SK-N-SH (cell line): ENCODE data around the gene DAPP1. TPM values are rescaled to one million over a fixed set of nuclear protein-coding genes. Genes with fewer than 3 reads are reported as not detected.

Source experiments
- CTCF ChIA-PET: fragments of 300-600, 350-600 bp; formaldehyde crosslinking; extraction: SDS; loops from one replicate; lab custom pipeline; 2021; lab: Yijun Ruan, JAX
- POLR2A ChIA-PET: fragments of 350-600 bp; sonication (Branson Sonifier 250); formaldehyde crosslinking; extraction: SDS; loops from one replicate; lab custom pipeline; 2020; ENCODE audit warnings: antibody characterized with exemption, inconsistent platforms; lab: Yijun Ruan, JAX
- DNase-seq: peaks from one replicate; pipeline ENCODE4 v3.0.0; 2012
- H2AFZ ChIP-seq: fragments of 200-600 bp; sonication (generic); 2 replicates; pipeline ENCODE4 v1.8.1; 2016; ENCODE audit warnings: antibody characterized with exemption, mild to moderate bottlenecking, low read depth
- H3F3A ChIP-seq: fragments of 200-600 bp; sonication (generic); replicated peaks from 2 replicates; pipeline ENCODE3; 2016; ENCODE audit warnings: antibody characterized with exemption, mild to moderate bottlenecking; ENCODE audit not compliant: insufficient read depth
- H3K27ac ChIP-seq, 2 experiments: fragments of 200-500 bp in 1 of 2; fragments of 200-600 bp in 1 of 2; sonication (Bioruptor generic) in 1 of 2; sonication (generic), shearing (Covaris generic) in 1 of 2; 2 replicates each; pipeline versions ENCODE4 v1.5.1 to v1.6.1; 2014 to 2016; ENCODE audit warnings: low read depth in 2 of 2, inconsistent platforms in 1 of 2, low read length in 1 of 2, mild to moderate bottlenecking in 1 of 2, mixed read lengths in 1 of 2
- H3K27me3 ChIP-seq: fragments of 200-600 bp; sonication (generic), shearing (Covaris generic); 2 replicates; pipeline ENCODE4 v1.6.1; 2016; ENCODE audit warnings: mixed run types; ENCODE audit not compliant: insufficient read depth
- H3K36me3 ChIP-seq, 2 experiments: fragments of 200-500 bp in 1 of 2; fragments of 200-600 bp in 1 of 2; sonication (Bioruptor generic) in 1 of 2; sonication (generic) in 1 of 2; replicated peaks in 1 of 2; 2 replicates each; pipeline versions ENCODE3 to v1.5.1; 2014 to 2016; ENCODE audit warnings: low read length in 1 of 2, mild to moderate bottlenecking in 1 of 2; ENCODE audit not compliant: insufficient read depth in 2 of 2, control insufficient read depth in 1 of 2
- H3K4me1 ChIP-seq, 2 experiments: fragments of 200-500 bp in 1 of 2; fragments of 200-600 bp in 1 of 2; sonication (Bioruptor generic) in 1 of 2; sonication (generic), shearing (Covaris generic) in 1 of 2; 2 replicates each; pipeline versions ENCODE4 v1.5.1 to v1.6.1; 2014 to 2016; ENCODE audit warnings: low read depth in 1 of 2, low read length in 1 of 2, mixed run types in 1 of 2; ENCODE audit not compliant: insufficient read depth in 2 of 2, control insufficient read depth in 1 of 2
- H3K4me2 ChIP-seq: fragments of 200-600 bp; sonication (generic), shearing (Covaris generic); 2 replicates; pipeline ENCODE4 v1.6.1; 2017; ENCODE audit warnings: mixed run types
- H3K4me3 ChIP-seq, 2 experiments: fragments of 200-500 bp in 1 of 2; fragments of 200-600 bp in 1 of 2; sonication (Bioruptor generic) in 1 of 2; sonication (generic), shearing (Covaris generic) in 1 of 2; 2 replicates each; pipeline versions ENCODE4 v1.5.1 to v1.8.1; 2014 to 2016; ENCODE audit warnings: low read depth in 2 of 2, inconsistent platforms in 1 of 2, low read length in 1 of 2, mild to moderate bottlenecking in 1 of 2, mixed read lengths in 1 of 2, moderate library complexity in 1 of 2
- H3K79me2 ChIP-seq: fragments of 200-600 bp; sonication (generic); 2 replicates; pipeline ENCODE4 v1.8.1; 2017; ENCODE audit warnings: mild to moderate bottlenecking; ENCODE audit not compliant: insufficient read depth
- H3K9ac ChIP-seq: fragments of 200-600 bp; sonication (generic); 2 replicates; pipeline ENCODE4 v1.6.1; 2017; ENCODE audit warnings: mixed run types
- H3K9me2 ChIP-seq: fragments of 200-600 bp; sonication (generic); 2 replicates; pipeline ENCODE4 v1.6.1; 2017; ENCODE audit warnings: mixed run types
- H3K9me3 ChIP-seq: fragments of 200-600 bp; sonication (generic); 2 replicates; pipeline ENCODE4 v1.6.1; 2017; ENCODE audit warnings: mixed run types, mild to moderate bottlenecking, moderate library complexity
- H4K20me1 ChIP-seq: fragments of 200-600 bp; sonication (generic); 2 replicates; pipeline ENCODE4 v1.6.1; 2017; ENCODE audit warnings: mild to moderate bottlenecking, mixed run types; ENCODE audit not compliant: insufficient read depth
- CHD2 ChIP-seq: fragments of 150-350 bp; IDR thresholded peaks from 2 replicates; pipeline ENCODE4 v1.6.1; 2018; ENCODE audit warnings: low read length; ENCODE audit not compliant: partially characterized antibody
- EP300 ChIP-seq, 2 experiments: IDR thresholded peaks; 2 replicates each; pipeline versions ENCODE4 v1.4.0 to v1.6.1; 2012; ENCODE audit warnings: borderline replicate concordance in 1 of 2, low read depth in 1 of 2, low read length in 1 of 2
- FOSL2 ChIP-seq: IDR thresholded peaks from 2 replicates; pipeline ENCODE4 v1.4.0; 2012; ENCODE audit warnings: low read depth, mild to moderate bottlenecking, moderate library complexity, borderline replicate concordance
- FOXJ3 ChIP-seq: sonication (generic); formaldehyde crosslinking; IDR thresholded peaks from 2 replicates; pipeline ENCODE4 v1.5.1; 2020; ENCODE audit warnings: mild to moderate bottlenecking, missing genetic modification reagents
- FOXM1 ChIP-seq: IDR thresholded peaks from 2 replicates; pipeline ENCODE4 v1.4.0; 2012; ENCODE audit warnings: low read depth, mild to moderate bottlenecking
- MEF2A ChIP-seq: IDR thresholded peaks from 2 replicates; pipeline ENCODE4 v1.4.0; 2012; ENCODE audit warnings: low read depth, borderline replicate concordance
- RFX5 ChIP-seq: IDR thresholded peaks from 2 replicates; pipeline ENCODE4 v1.6.1; 2012; ENCODE audit warnings: mild to moderate bottlenecking, improper control_type of control experiment, low read length
- RXRA ChIP-seq: IDR thresholded peaks from 2 replicates; pipeline ENCODE4 v1.4.0; 2012; ENCODE audit warnings: low read depth, mild to moderate bottlenecking, borderline replicate concordance
- SIN3A ChIP-seq: IDR thresholded peaks from 2 replicates; pipeline ENCODE4 v1.6.1; 2012; ENCODE audit warnings: low read depth, mild to moderate bottlenecking, low read length, moderate library complexity, borderline replicate concordance
- USF2 ChIP-seq: fragments of 150-350 bp; IDR thresholded peaks from 2 replicates; pipeline ENCODE4 v1.6.1; 2017; ENCODE audit warnings: antibody characterized with exemption, low read length, low read depth, borderline replicate concordance
- WGBS: methylation state at CpG from one replicate; pipeline ENCODE4 v1.1.6; 2017; ENCODE audit warnings: low lambda C conversion rate; 5-methylcytosine and 5-hydroxymethylcytosine counted together
- polyA plus RNA-seq, 3 experiments: library from polyadenylated mRNA; depleted of rRNA; stranded (reverse); fragments of >200 nt; gene quantifications; 2 replicates each; pipeline ENCODE4 v1.2.3, GENCODE V29; 2012
- TF ChIP-seq, protein P1 (sequence below): IDR thresholded peaks from 2 replicates; pipeline ENCODE4 v1.4.0; 2012; ENCODE audit warnings: low read depth, borderline replicate concordance
- TF ChIP-seq, protein P2 (sequence below): fragments of 200-600 bp; sonication (generic); IDR thresholded peaks from 2 replicates; pipeline ENCODE4 v1.6.1; 2017; ENCODE audit warnings: antibody characterized with exemption, mild to moderate bottlenecking, moderate library complexity

Gene DAPP1
- polyA plus RNA-seq, 1 of the 3 experiments (the other 2 are of a cell fraction), result not detected

DNA sequence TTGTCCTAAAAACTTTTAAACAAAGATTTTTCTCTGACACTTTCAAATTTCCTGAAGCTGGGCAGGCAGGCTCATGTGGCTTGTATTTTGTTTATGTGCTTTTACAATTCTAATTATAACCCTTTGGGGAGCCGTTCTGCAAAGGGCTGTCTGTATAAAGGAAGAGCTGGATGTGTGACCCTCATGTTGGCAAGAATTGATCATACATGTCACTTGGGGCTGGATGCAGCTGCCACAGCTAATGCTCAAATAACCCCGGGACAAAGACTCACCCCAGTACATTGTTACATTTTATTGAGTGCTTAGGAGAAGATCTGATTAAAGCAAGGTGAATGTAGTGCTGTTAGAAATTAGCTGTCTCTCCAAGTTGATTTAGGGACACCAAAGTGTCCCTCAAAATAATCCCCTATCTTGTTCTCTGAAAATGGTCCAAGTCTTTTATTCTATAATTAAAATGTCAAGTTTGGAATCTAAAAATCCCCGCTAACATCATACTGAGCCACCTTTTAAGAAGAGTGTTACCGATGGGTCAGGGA lies 13.0 kb upstream of the DAPP1 start:
- H3K9me2 ChIP-seq, result no peaks in the 10 kb centered on the region
- H3K4me3 ChIP-seq, result no peak overlapping the region
- H2AFZ ChIP-seq, result no peak overlapping the region
- H3K27me3 ChIP-seq, result peaks cover 14% of the 10 kb centered on the region; the same call in 1 of the 2 replicates
- no peak overlapping the region for H3K4me2 ChIP-seq
- 41% methylated on average over 4 of the region's 4 CpGs for whole genome bisulfite sequencing
- no peaks in the 10 kb centered on the region for H3K79me2 ChIP-seq
- H4K20me1 ChIP-seq, result no peaks in the 10 kb centered on the region
- DNase-seq, result no peak
- H3K4me1 ChIP-seq, result no peaks in the 10 kb centered on the region
- H3K9me3 ChIP-seq, result no peaks in the 10 kb centered on the region
- CTCF ChIA-PET, result interaction anchor here (1.1 to 1.3 kb wide), 2 partner anchors 8 to 136 kb away, joined by 3 to 5 read pairs; no protein-coding TSS in a partner anchor
- TF ChIP-seq, protein P1, sequence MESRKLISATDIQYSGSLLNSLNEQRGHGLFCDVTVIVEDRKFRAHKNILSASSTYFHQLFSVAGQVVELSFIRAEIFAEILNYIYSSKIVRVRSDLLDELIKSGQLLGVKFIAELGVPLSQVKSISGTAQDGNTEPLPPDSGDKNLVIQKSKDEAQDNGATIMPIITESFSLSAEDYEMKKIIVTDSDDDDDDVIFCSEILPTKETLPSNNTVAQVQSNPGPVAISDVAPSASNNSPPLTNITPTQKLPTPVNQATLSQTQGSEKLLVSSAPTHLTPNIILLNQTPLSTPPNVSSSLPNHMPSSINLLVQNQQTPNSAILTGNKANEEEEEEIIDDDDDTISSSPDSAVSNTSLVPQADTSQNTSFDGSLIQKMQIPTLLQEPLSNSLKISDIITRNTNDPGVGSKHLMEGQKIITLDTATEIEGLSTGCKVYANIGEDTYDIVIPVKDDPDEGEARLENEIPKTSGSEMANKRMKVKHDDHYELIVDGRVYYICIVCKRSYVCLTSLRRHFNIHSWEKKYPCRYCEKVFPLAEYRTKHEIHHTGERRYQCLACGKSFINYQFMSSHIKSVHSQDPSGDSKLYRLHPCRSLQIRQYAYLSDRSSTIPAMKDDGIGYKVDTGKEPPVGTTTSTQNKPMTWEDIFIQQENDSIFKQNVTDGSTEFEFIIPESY, result no peak
- TF ChIP-seq EP300 (IDR thresholded peaks at IDR 0.05; ENCODE audit: borderline replicate concordance in 1 of 2, low read depth in 1 of 2, low read length in 1 of 2) (no peak), RFX5 (no peak), USF2 (no peak), CHD2 (no peak), RXRA (no peak)
- TF ChIP-seq, protein P2, sequence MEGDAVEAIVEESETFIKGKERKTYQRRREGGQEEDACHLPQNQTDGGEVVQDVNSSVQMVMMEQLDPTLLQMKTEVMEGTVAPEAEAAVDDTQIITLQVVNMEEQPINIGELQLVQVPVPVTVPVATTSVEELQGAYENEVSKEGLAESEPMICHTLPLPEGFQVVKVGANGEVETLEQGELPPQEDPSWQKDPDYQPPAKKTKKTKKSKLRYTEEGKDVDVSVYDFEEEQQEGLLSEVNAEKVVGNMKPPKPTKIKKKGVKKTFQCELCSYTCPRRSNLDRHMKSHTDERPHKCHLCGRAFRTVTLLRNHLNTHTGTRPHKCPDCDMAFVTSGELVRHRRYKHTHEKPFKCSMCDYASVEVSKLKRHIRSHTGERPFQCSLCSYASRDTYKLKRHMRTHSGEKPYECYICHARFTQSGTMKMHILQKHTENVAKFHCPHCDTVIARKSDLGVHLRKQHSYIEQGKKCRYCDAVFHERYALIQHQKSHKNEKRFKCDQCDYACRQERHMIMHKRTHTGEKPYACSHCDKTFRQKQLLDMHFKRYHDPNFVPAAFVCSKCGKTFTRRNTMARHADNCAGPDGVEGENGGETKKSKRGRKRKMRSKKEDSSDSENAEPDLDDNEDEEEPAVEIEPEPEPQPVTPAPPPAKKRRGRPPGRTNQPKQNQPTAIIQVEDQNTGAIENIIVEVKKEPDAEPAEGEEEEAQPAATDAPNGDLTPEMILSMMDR, result no peak
- TF ChIP-seq, all 33 proteins: peak for 0
- POLR2A ChIA-PET, result no interaction called here
- Histone ChIP-seq H3K9ac (no peak overlapping the region), H3K36me3 (no peaks in the 10 kb centered on the region), H3K27ac (no peak overlapping the region), H3F3A (no peaks in the 10 kb centered on the region)

- Histone ChIP-seq H3K9me3 (no peaks in the 10 kb centered on the region), H3K4me3 (no peak overlapping the region), H3K9ac (no peak overlapping the region), H3K4me2 (no peak overlapping the region), H2AFZ (no peak overlapping the region), H3K4me1 (no peaks in the 10 kb centered on the region), H3K27ac (no peak overlapping the region), H4K20me1 (no peaks in the 10 kb centered on the region), H3K9me2 (no peaks in the 10 kb centered on the region), H3K36me3 (no peaks in the 10 kb centered on the region), H3K27me3 (peaks cover 14% of the 10 kb centered on the region; the same call in 1 of the 2 replicates), H3K79me2 (no peaks in the 10 kb centered on the region), H3F3A (no peaks in the 10 kb centered on the region)
- DNase-seq, result no peak
- TF ChIP-seq, protein P1, result no peak
- TF ChIP-seq FOXJ3 (CRISPR knock-in tag), result no peak
- TF ChIP-seq MEF2A, result no peak
- TF ChIP-seq FOXM1, result no peak
- no peak for TF ChIP-seq FOSL2
- TF ChIP-seq SIN3A, result no peak
- POLR2A ChIA-PET, result no interaction called here
- CTCF ChIA-PET, result interaction anchor here (0.7 to 1.2 kb wide), 3 partner anchors 16 to 79 kb away, joined by 3 read pairs; no protein-coding TSS in a partner anchor
- WGBS, result 18% methylated on average over 3 of the region's 4 CpGs
Observed at GRCh38 chr4:99806545-99806944, 10.1 kb upstream of the DAPP1 start.
